PC-3 (cell line): ENCODE data around the gene HHAT.

ENCODE experiments used
- EZH2phosphoT487 ChIP-seq: fragments of 300-600 bp; sonication (generic); IDR thresholded peaks from 2 replicates; pipeline ENCODE4 v1.6.1; 2018; ENCODE audit warnings: mild to moderate bottlenecking, antibody characterized with exemption, low read length, borderline replicate concordance
- TF ChIP-seq, protein P1 (sequence below): fragments of 300-600 bp; sonication (generic); conservative IDR thresholded peaks from 2 replicates; pipeline ENCODE4 v1.5.1; 2017; ENCODE audit warnings: antibody characterized with exemption, low read depth, mild to moderate bottlenecking, low read length

GRCh38 chr1:210288116-210288515, 40.6 kb upstream of the HHAT start:
- TF ChIP-seq, protein P1, sequence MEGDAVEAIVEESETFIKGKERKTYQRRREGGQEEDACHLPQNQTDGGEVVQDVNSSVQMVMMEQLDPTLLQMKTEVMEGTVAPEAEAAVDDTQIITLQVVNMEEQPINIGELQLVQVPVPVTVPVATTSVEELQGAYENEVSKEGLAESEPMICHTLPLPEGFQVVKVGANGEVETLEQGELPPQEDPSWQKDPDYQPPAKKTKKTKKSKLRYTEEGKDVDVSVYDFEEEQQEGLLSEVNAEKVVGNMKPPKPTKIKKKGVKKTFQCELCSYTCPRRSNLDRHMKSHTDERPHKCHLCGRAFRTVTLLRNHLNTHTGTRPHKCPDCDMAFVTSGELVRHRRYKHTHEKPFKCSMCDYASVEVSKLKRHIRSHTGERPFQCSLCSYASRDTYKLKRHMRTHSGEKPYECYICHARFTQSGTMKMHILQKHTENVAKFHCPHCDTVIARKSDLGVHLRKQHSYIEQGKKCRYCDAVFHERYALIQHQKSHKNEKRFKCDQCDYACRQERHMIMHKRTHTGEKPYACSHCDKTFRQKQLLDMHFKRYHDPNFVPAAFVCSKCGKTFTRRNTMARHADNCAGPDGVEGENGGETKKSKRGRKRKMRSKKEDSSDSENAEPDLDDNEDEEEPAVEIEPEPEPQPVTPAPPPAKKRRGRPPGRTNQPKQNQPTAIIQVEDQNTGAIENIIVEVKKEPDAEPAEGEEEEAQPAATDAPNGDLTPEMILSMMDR = no peak
- no peak for TF ChIP-seq EZH2phosphoT487
